ENCODE results near the gene UNC93A.
"Not testable (repeated sequence)": the region's sequence is repeated elsewhere in the genome, so short reads cannot be mapped to it uniquely, and the experiment has no call there.

Gene UNC93A

GRCh38 chr6:167288591-167289225 lies 2.4 kb upstream of the UNC93A start:
- H3K36me3 ChIP-seq (ENCODE audit: insufficient read depth, low read length); H3K9ac ChIP-seq (ENCODE audit: low read depth, low read length); H3K9me3 ChIP-seq (replicated peaks; ENCODE audit: low read length); H3K4me3 ChIP-seq (ENCODE audit: low read length); H3K4me1 ChIP-seq (ENCODE audit: control insufficient read depth, insufficient read depth, low read length); H3K27me3 ChIP-seq (ENCODE audit: control insufficient read depth, insufficient read depth, low read length); H3K4me2 ChIP-seq (ENCODE audit: low read length): not testable (repeated sequence)

- not testable (repeated sequence) for H3K4me2 ChIP-seq (ENCODE audit: low read length); H3K4me1 ChIP-seq (ENCODE audit: control insufficient read depth, insufficient read depth, low read length); H3K9me3 ChIP-seq (replicated peaks; ENCODE audit: low read length); H3K27me3 ChIP-seq (ENCODE audit: control insufficient read depth, insufficient read depth, low read length); H3K4me3 ChIP-seq (ENCODE audit: low read length); H3K36me3 ChIP-seq (ENCODE audit: insufficient read depth, low read length); H3K9ac ChIP-seq (ENCODE audit: low read depth, low read length)
Observed at GRCh38 chr6:167289291-167289690, 1.8 kb upstream of the UNC93A start.

- peaks cover 8% of the 10 kb centered on the region for H3K9me3 ChIP-seq (replicated peaks; ENCODE audit: low read length)
- H3K9ac ChIP-seq (ENCODE audit: low read depth, low read length): no peak overlapping the region
- H3K4me1 ChIP-seq (ENCODE audit: control insufficient read depth, insufficient read depth, low read length): no peaks in the 10 kb centered on the region
- H3K4me3 ChIP-seq (ENCODE audit: low read length): no peak overlapping the region
- H3K36me3 ChIP-seq (ENCODE audit: insufficient read depth, low read length): no peaks in the 10 kb centered on the region
- no peaks in the 10 kb centered on the region for H3K27me3 ChIP-seq (ENCODE audit: control insufficient read depth, insufficient read depth, low read length)
- H3K4me2 ChIP-seq (ENCODE audit: low read length): no peak overlapping the region
Observed at GRCh38 chr6:167291623-167292300, 647 bp downstream of the UNC93A start.

- no peak overlapping the region for H3K4me3 ChIP-seq (ENCODE audit: low read length)
- no peak overlapping the region for H3K4me2 ChIP-seq (ENCODE audit: low read length)
- no peaks in the 10 kb centered on the region for H3K36me3 ChIP-seq (ENCODE audit: insufficient read depth, low read length)
- peaks cover 8% of the 10 kb centered on the region for H3K9me3 ChIP-seq (replicated peaks; ENCODE audit: low read length)
- no peaks in the 10 kb centered on the region for H3K4me1 ChIP-seq (ENCODE audit: control insufficient read depth, insufficient read depth, low read length)
- no peaks in the 10 kb centered on the region for H3K27me3 ChIP-seq (ENCODE audit: control insufficient read depth, insufficient read depth, low read length)
- no peak overlapping the region for H3K9ac ChIP-seq (ENCODE audit: low read depth, low read length)
Observed at GRCh38 chr6:167292301-167293087, 1.4 kb downstream of the UNC93A start.

- no peaks in the 10 kb centered on the region for H3K36me3 ChIP-seq (ENCODE audit: insufficient read depth, low read length)
- no peak overlapping the region for H3K4me2 ChIP-seq (ENCODE audit: low read length)
- peaks cover 12% of the 10 kb centered on the region for H3K9me3 ChIP-seq (replicated peaks; ENCODE audit: low read length)
- H3K4me1 ChIP-seq (ENCODE audit: control insufficient read depth, insufficient read depth, low read length): no peaks in the 10 kb centered on the region
- no peak overlapping the region for H3K9ac ChIP-seq (ENCODE audit: low read depth, low read length)
- no peaks in the 10 kb centered on the region for H3K27me3 ChIP-seq (ENCODE audit: control insufficient read depth, insufficient read depth, low read length)
- no peak overlapping the region for H3K4me3 ChIP-seq (ENCODE audit: low read length)
Observed at GRCh38 chr6:167293088-167293589, 2.0 kb downstream of the UNC93A start.

- Histone ChIP-seq H3K9me3 (replicated peaks; ENCODE audit: low read length) (peaks cover 16% of the 10 kb centered on the region), H3K4me1 (ENCODE audit: control insufficient read depth, insufficient read depth, low read length) (no peaks in the 10 kb centered on the region), H3K36me3 (ENCODE audit: insufficient read depth, low read length) (no peaks in the 10 kb centered on the region), H3K4me2 (ENCODE audit: low read length) (no peak overlapping the region), H3K4me3 (ENCODE audit: low read length) (no peak overlapping the region), H3K27me3 (ENCODE audit: control insufficient read depth, insufficient read depth, low read length) (no peaks in the 10 kb centered on the region), H3K9ac (ENCODE audit: low read depth, low read length) (no peak overlapping the region)
Observed at GRCh38 chr6:167293590-167294091, 2.5 kb downstream of the UNC93A start.

GRCh38 chr6:167294241-167294640 lies 3.1 kb downstream of the UNC93A start:
- Histone ChIP-seq H3K4me2 (ENCODE audit: low read length) (no peak overlapping the region), H3K36me3 (ENCODE audit: insufficient read depth, low read length) (no peaks in the 10 kb centered on the region), H3K4me1 (ENCODE audit: control insufficient read depth, insufficient read depth, low read length) (no peaks in the 10 kb centered on the region), H3K4me3 (ENCODE audit: low read length) (no peak overlapping the region), H3K9me3 (replicated peaks; ENCODE audit: low read length) (peaks cover 16% of the 10 kb centered on the region), H3K27me3 (ENCODE audit: control insufficient read depth, insufficient read depth, low read length) (no peaks in the 10 kb centered on the region), H3K9ac (ENCODE audit: low read depth, low read length) (no peak overlapping the region)

GRCh38 chr6:167294651-167295494 lies 3.8 kb downstream of the UNC93A start:
- Histone ChIP-seq H3K9me3 (replicated peaks; ENCODE audit: low read length) (peaks cover 22% of the 10 kb centered on the region), H3K36me3 (ENCODE audit: insufficient read depth, low read length) (no peaks in the 10 kb centered on the region), H3K4me1 (ENCODE audit: control insufficient read depth, insufficient read depth, low read length) (no peaks in the 10 kb centered on the region), H3K9ac (ENCODE audit: low read depth, low read length) (no peak overlapping the region), H3K4me2 (ENCODE audit: low read length) (no peak overlapping the region), H3K27me3 (ENCODE audit: control insufficient read depth, insufficient read depth, low read length) (no peaks in the 10 kb centered on the region), H3K4me3 (ENCODE audit: low read length) (no peak overlapping the region)

GRCh38 chr6:167295495-167296292 lies 4.6 kb downstream of the UNC93A start:
- Histone ChIP-seq H3K4me3 (ENCODE audit: low read length) (no peak overlapping the region), H3K9me3 (replicated peaks; ENCODE audit: low read length) (peaks cover 26% of the 10 kb centered on the region), H3K36me3 (ENCODE audit: insufficient read depth, low read length) (no peaks in the 10 kb centered on the region), H3K4me1 (ENCODE audit: control insufficient read depth, insufficient read depth, low read length) (no peaks in the 10 kb centered on the region), H3K9ac (ENCODE audit: low read depth, low read length) (no peak overlapping the region), H3K27me3 (ENCODE audit: control insufficient read depth, insufficient read depth, low read length) (no peaks in the 10 kb centered on the region), H3K4me2 (ENCODE audit: low read length) (no peak overlapping the region)

GRCh38 chr6:167296293-167296690 lies 5.2 kb downstream of the UNC93A start:
- Histone ChIP-seq H3K4me3 (ENCODE audit: low read length) (no peak overlapping the region), H3K4me2 (ENCODE audit: low read length) (no peak overlapping the region), H3K9me3 (replicated peaks; ENCODE audit: low read length) (peaks cover 26% of the 10 kb centered on the region), H3K4me1 (ENCODE audit: control insufficient read depth, insufficient read depth, low read length) (no peaks in the 10 kb centered on the region), H3K9ac (ENCODE audit: low read depth, low read length) (no peak overlapping the region), H3K36me3 (ENCODE audit: insufficient read depth, low read length) (no peaks in the 10 kb centered on the region), H3K27me3 (ENCODE audit: control insufficient read depth, insufficient read depth, low read length) (no peaks in the 10 kb centered on the region)

All from skeletal muscle satellite cell (primary cell).